Testis (tissue), 3 donors: ENCODE results near the gene CNNM4. TPM values are rescaled to one million over a fixed set of nuclear protein-coding genes. Genes with fewer than 3 reads are reported as not detected.
A peak's percentile ranks its signal among the peaks of the same experiment; 100 is the strongest.

Experiments
- DNase-seq: peaks from one replicate; pipeline ENCODE4 v3.0.0-alpha.2; 2019
- H3K27ac ChIP-seq, 2 donors: fragments of 200-600 bp; sonication (generic); one replicate each; pipeline ENCODE4 v1.5.1; 2019
- H3K27me3 ChIP-seq: fragments of 200-600 bp; sonication (generic); one replicate; pipeline ENCODE4 v1.5.1; 2019
- H3K36me3 ChIP-seq: fragments of 200-600 bp; sonication (generic); one replicate; pipeline ENCODE4 v1.5.1; 2017; ENCODE audit warnings: low read depth; ENCODE audit errors: missing control alignments
- H3K4me1 ChIP-seq: fragments of 200-600 bp; sonication (generic); one replicate; pipeline ENCODE4 v1.5.1; 2019
- H3K4me3 ChIP-seq, 2 donors: fragments of 200-600 bp; sonication (generic); one replicate each; pipeline ENCODE4 v1.5.1; 2017 to 2019
- H3K9me3 ChIP-seq: fragments of 200-600 bp; sonication (generic); one replicate; pipeline ENCODE4 v1.5.1; 2017
- POLR2A ChIP-seq: fragments of 450-650 bp; IDR thresholded peaks from one replicate; pipeline ENCODE4 v1.6.1; 2017; ENCODE audit warnings: antibody characterized with exemption, mild to moderate bottlenecking, moderate library complexity
- WGBS, 2 donors: methylation state at CpG; one replicate each; pipeline ENCODE4 v1.1.5; 2018; 5-methylcytosine and 5-hydroxymethylcytosine counted together
- intact Hi-C: fragments of 100-400 bp; cut with DNase I; formaldehyde crosslinking; loops from one replicate; pipeline ENCODE4 v1.15.1; 2023; ENCODE audit warnings: low total_unique reads
- polyA plus RNA-seq: library from polyadenylated mRNA; stranded (reverse); fragments of 350-450 nt; fragmentation: Illumina TruSeq; extraction: RNeasy Lipid Tissue Mini Kit (QIAGEN cat#74804); gene quantifications from one replicate; pipeline ENCODE4 v1.2.3, GENCODE V29; 2014; ENCODE audit warnings: low read depth, low replicate concordance; ENCODE audit not compliant: insufficient read depth
- total RNA-seq, 2 donors: library from RNA; depleted of rRNA; stranded (reverse); fragments of >200 nt; gene quantifications; one replicate each; pipeline ENCODE4 v1.2.3, GENCODE V29; 2016
- TF ChIP-seq, protein P1 (sequence below), 3 experiments: fragments of 450-650 bp in 2 of 3; fragments of 200-600 bp in 1 of 3; sonication (generic) in 1 of 3; IDR thresholded peaks; one replicate each; pipeline ENCODE4 v1.5.1; 2016 to 2019; ENCODE audit warnings: antibody characterized with exemption in 3 of 3, mild to moderate bottlenecking in 2 of 3, moderate library complexity in 1 of 3

Gene CNNM4
- total and polyA plus RNA-seq, 3 donors from 2014 or later, result 18.0 to 21.8 (median 18.4) TPM

DNA sequence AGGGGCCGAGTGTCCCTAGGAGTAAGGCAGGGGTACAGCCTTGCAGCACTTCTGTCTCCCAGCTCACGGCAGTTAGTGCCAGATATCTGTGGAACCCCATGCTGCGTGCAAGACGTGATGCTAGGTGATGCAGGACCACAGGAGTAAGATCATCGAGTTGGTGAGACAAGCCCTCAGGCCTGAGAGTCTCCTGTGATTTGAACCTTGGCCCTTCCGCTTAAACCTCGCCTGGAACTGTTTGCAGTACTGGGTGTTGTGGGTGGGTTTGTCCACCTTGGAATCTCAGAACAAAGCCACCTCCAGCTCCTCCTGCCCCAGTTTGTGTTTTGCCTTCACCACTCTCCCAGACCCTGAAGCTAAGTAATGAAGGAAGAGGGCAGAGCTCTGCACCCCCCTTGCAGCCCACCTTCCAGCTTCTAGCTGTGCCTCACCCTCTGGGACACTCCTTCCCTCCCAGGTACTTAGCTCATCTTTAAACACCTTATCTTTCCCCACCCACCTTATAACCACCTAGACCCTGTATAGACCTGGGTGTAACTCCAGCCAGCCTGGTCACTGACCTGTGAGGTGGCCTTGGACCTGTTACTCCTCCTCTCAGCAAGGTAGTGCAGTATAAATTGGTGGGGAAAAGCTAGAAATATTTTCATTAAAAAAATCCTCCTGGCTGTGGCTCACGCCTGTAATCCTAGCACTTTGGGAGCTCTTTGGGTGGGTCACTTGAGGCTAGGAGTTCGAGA lies 6.6 kb downstream of the CNNM4 start:
- no peak overlapping the region for H3K4me3 ChIP-seq
- H3K27ac ChIP-seq, result no peak overlapping the region
- no peaks in the 10 kb centered on the region for H3K9me3 ChIP-seq
- TF ChIP-seq, protein P1, sequence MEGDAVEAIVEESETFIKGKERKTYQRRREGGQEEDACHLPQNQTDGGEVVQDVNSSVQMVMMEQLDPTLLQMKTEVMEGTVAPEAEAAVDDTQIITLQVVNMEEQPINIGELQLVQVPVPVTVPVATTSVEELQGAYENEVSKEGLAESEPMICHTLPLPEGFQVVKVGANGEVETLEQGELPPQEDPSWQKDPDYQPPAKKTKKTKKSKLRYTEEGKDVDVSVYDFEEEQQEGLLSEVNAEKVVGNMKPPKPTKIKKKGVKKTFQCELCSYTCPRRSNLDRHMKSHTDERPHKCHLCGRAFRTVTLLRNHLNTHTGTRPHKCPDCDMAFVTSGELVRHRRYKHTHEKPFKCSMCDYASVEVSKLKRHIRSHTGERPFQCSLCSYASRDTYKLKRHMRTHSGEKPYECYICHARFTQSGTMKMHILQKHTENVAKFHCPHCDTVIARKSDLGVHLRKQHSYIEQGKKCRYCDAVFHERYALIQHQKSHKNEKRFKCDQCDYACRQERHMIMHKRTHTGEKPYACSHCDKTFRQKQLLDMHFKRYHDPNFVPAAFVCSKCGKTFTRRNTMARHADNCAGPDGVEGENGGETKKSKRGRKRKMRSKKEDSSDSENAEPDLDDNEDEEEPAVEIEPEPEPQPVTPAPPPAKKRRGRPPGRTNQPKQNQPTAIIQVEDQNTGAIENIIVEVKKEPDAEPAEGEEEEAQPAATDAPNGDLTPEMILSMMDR (IDR thresholded peaks at IDR 0.05), result no peak
- no peak for TF ChIP-seq POLR2A
- 89 to 92% methylated on average over 9 of the region's 9 CpGs for WGBS, 2 donors
- H3K4me1 ChIP-seq, result peaks cover 22% of the 10 kb centered on the region
- no peaks in the 10 kb centered on the region for H3K36me3 ChIP-seq
- DNase-seq, result no peak
- intact Hi-C loops, result no loop called here
- no peaks in the 10 kb centered on the region for H3K27me3 ChIP-seq

DNA sequence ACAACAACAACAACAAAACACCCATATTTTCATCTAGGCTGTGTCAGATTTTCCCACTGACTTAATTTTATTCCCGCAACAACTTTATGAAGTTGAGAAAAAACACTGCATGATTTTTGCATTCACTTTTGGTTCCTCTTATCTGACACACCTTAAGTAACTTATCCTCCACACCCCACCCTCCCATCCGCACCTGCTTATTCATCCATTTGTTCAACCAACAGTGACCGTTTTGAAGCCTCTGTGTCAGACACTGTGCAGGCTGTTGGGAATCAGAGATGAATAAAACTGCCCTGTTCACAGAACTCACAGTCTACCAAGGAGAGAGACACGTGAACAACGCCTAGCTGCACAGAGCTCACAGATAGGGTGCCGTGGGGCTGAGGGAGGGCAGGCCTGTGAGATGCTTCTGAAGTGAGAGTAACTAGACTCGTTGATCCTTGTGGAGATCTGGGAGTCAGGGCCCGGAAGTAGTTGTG lies 7.4 kb downstream of the CNNM4 start:
- TF ChIP-seq, protein P1 (IDR thresholded peaks at IDR 0.05), result no peak
- TF ChIP-seq POLR2A, result no peak
- peaks cover 16% of the 10 kb centered on the region for H3K4me1 ChIP-seq
- intact Hi-C loops, result no loop called here
- H3K4me3 ChIP-seq, result no peak overlapping the region
- DNase-seq, result no peak
- WGBS, 2 donors, result 81 to 87% methylated on average over 8 of the region's 8 CpGs
- no peaks in the 10 kb centered on the region for H3K27me3 ChIP-seq
- H3K9me3 ChIP-seq, result no peaks in the 10 kb centered on the region
- H3K36me3 ChIP-seq, result no peaks in the 10 kb centered on the region
- no peak overlapping the region for H3K27ac ChIP-seq

DNA sequence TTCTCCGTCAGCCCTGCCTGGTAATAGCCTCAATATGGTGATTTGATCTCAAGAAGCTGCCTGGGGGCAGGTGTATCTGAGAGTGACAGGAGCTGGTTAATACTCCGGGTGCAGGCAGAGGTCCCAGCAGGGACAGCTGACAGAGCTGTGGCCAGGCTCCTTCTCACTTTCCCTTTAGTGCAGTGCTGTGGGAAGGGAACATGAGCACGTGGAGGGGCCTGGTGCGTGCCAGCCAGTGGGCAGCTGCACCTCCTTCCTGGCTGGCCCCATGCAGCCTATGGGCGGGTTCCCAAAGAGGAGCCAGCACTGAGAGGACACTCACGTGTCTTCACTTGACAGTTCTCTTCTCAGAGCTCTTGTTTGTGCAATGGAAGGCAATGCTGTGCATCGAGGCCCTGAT lies 9.1 kb downstream of the CNNM4 start:
- TF ChIP-seq, protein P1 (IDR thresholded peaks at IDR 0.05), result no peak
- no peak for TF ChIP-seq POLR2A
- Histone ChIP-seq H3K9me3 (no peaks in the 10 kb centered on the region), H3K4me3 (no peak overlapping the region), H3K27ac (no peak overlapping the region), H3K27me3 (no peaks in the 10 kb centered on the region), H3K36me3 (no peaks in the 10 kb centered on the region), H3K4me1 (no peaks in the 10 kb centered on the region)
- intact Hi-C loops, result no loop called here
- WGBS, 2 donors, result 59 to 75% methylated on average over 6 to 7 of the region's 7 CpGs
- peak; percentile 42 for DNase-seq

DNA sequence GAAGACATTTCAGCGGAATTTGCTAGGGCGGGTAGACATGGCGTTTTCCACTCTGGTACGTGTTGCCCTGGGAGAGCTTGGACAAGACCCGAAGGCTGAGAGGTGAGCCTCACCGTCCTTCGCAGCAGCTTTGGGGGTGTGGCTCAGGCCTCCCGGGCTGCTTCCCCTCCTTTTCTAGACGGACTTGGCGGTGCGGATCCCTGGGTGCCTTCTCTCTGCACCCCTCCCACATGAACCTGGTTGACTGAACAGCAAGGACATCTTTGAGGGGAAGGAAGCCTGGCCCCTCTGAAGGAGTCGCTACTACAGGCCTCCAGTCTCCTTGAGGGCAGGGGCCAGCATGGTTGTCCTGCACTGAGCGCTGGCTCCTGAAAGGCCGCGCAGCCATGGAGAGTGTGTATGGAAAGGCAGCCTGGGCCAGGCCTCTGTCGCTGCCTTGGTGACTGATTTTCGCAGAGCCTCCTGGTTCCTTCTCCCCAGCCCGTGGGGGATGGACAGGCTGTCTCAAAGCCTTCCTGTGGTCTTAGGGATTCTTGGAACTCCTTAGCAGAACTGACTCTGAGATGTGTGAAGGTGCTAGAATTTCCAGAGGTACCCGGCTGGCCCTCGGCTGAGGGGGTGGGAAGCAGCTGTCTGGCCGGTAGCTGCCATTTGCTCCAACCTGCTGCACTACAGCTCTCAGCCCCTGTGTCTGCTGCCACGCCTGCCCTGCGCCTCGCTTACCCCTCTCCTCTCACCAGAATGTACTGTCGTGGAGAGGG lies 9.9 kb downstream of the CNNM4 start:
- no peak for DNase-seq
- no peaks in the 10 kb centered on the region for H3K9me3 ChIP-seq
- no peak overlapping the region for H3K27ac ChIP-seq
- no peaks in the 10 kb centered on the region for H3K4me1 ChIP-seq
- no peaks in the 10 kb centered on the region for H3K27me3 ChIP-seq
- no peak overlapping the region for H3K4me3 ChIP-seq
- WGBS, 2 donors, result 86 to 91% methylated on average over 18 to 25 of the region's 25 CpGs
- intact Hi-C loops, result no loop called here
- no peaks in the 10 kb centered on the region for H3K36me3 ChIP-seq
- TF ChIP-seq POLR2A, result no peak
- TF ChIP-seq, protein P1 (IDR thresholded peaks at IDR 0.05), result no peak
